ENCODE results near the gene NCAPH2.

Gene NCAPH2

GRCh38 chr22:50463188-50463900, 44.7 kb upstream of the NCAPH2 start:
- no peak for TF ChIP-seq CTCF (IDR thresholded peaks at IDR 0.05; ENCODE audit: insufficient read depth, missing control alignments)
- DNase-seq (ENCODE audit: insufficient read length, low spot score) (no peak), FAIRE-seq (no peak)

GRCh38 chr22:50464451-50464850, 43.6 kb upstream of the NCAPH2 start:
- TF ChIP-seq CTCF (IDR thresholded peaks at IDR 0.05; ENCODE audit: insufficient read depth, missing control alignments), result no peak
- DNase-seq (ENCODE audit: insufficient read length, low spot score), result no peak
- no peak for FAIRE-seq

- FAIRE-seq (no peak), DNase-seq (ENCODE audit: insufficient read length, low spot score) (no peak)
- TF ChIP-seq CTCF (IDR thresholded peaks at IDR 0.05; ENCODE audit: insufficient read depth, missing control alignments), result no peak
Observed at GRCh38 chr22:50465066-50465930, 42.7 kb upstream of the NCAPH2 start.

- FAIRE-seq (no peak), DNase-seq (ENCODE audit: insufficient read length, low spot score) (no peak)
- no peak for TF ChIP-seq CTCF (IDR thresholded peaks at IDR 0.05; ENCODE audit: insufficient read depth, missing control alignments)
Observed at GRCh38 chr22:50467341-50467740, 40.7 kb upstream of the NCAPH2 start.

- no peak for TF ChIP-seq CTCF (IDR thresholded peaks at IDR 0.05; ENCODE audit: insufficient read depth, missing control alignments)
- FAIRE-seq, result no peak
Observed at GRCh38 chr22:50467773-50468440, 40.1 kb upstream of the NCAPH2 start.

GRCh38 chr22:50468626-50469025, 39.4 kb upstream of the NCAPH2 start:
- TF ChIP-seq CTCF (IDR thresholded peaks at IDR 0.05; ENCODE audit: insufficient read depth, missing control alignments), result no peak
- FAIRE-seq, result no peak
- DNase-seq (ENCODE audit: insufficient read length, low spot score), result no peak

More at GRCh38 chr22:50467773-50468440, 40.1 kb upstream of the NCAPH2 start:
- DNase-seq (ENCODE audit: insufficient read length, low spot score), result no peak
